ENCODE data around the gene LIMK2.

Gene LIMK2

DNA sequence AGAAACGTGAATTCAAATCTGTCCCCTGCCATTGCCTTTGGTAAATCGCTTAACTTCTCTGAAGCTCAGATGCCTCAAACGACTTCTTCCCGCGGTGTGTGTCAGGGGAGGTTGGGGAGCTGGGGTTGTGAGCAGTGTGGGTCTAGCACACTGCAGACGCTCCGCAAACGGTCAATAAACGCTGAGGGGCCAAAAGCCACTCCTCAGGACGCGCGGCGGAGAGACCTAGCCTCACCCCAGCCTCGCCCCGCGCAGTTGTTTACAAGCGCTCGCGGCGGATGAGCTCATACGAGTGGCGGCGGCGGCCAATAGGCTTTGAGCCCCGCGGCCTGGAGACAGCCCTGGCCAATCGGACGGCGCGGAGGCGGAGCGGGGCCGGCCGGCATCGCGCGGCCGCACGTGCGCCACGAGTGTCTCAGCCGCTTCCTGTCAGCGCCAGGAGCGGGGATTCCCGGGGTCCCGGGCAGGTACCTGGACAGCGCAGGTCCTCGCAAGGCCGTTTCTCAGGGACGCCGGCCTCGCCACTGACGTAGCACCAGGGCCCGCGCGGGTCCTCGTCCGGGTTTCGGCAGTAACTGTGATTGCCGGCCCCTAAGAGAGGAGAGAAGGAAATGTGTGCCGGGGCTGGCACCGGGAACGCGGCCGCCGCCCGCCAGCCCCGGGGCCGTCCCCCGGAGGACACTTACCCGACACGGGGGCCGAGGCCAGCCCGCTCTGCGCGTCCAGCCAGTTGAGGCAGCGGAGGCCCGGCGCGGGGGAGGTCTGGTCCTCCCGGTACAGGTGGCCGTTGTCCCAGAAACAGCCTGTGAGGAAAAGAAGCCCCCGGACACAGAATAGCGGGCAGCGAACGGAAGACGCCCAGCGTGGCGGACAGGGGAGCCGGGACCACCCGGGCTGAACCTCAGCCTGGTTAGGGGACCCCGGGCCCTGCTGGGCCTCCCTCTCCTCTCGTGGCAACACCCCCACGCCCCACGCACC is 78.7 kb downstream of the LIMK2 start:
- TF ChIP-seq, protein P1, sequence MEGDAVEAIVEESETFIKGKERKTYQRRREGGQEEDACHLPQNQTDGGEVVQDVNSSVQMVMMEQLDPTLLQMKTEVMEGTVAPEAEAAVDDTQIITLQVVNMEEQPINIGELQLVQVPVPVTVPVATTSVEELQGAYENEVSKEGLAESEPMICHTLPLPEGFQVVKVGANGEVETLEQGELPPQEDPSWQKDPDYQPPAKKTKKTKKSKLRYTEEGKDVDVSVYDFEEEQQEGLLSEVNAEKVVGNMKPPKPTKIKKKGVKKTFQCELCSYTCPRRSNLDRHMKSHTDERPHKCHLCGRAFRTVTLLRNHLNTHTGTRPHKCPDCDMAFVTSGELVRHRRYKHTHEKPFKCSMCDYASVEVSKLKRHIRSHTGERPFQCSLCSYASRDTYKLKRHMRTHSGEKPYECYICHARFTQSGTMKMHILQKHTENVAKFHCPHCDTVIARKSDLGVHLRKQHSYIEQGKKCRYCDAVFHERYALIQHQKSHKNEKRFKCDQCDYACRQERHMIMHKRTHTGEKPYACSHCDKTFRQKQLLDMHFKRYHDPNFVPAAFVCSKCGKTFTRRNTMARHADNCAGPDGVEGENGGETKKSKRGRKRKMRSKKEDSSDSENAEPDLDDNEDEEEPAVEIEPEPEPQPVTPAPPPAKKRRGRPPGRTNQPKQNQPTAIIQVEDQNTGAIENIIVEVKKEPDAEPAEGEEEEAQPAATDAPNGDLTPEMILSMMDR (conservative IDR thresholded peaks at IDR 0.05; ENCODE audit: low read depth, low read length), result no peak

DNA sequence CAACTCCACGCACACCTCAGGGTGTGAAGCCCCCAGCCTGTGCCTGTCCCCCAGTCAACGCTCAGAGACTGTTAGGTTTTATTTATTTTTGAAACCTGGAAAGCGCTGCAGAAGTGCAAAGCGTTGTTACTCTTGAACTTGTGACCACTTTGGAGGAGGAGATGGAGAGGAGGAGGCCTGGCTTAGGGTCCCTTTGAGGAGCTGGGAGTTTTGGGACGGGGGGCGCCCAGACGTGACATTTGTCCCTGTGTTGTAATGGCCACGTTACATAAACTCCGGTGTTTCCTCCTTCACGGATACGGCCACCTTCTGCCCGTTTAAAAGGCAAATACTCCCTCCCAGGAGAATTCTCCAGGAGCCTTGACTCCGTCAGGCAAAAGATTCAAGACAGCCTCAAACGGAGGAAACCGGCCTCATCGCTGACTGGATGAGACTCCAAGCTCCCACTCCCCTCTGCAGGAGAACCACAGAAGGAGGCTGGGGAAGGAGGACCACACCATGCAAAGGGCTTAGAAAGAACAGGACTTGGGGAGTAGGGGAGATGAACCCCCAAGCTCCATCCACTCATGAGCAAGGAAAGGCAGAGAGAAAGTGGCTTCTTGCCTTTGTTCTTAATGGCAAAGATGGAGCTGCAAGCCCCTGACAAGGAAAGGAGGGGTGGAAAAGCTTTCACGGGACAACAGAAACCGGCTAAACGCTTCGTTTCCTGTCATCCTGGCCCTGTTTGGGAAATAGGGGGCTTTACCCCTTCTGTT is 79.6 kb downstream of the LIMK2 start:
- peak overlapping the region; percentile 93 for H3K4me3 ChIP-seq (ENCODE audit: low read length)
- TF ChIP-seq, protein P1 (conservative IDR thresholded peaks at IDR 0.05; ENCODE audit: low read depth, low read length), result no peak
- DNase-seq (ENCODE audit: low read depth), result no peak

More for the DNA sequence above, 78.7 kb downstream of the LIMK2 start:
- DNase-seq (ENCODE audit: low read depth), result peak; percentile 77
- H3K4me3 ChIP-seq (ENCODE audit: low read length), result peak overlapping the region; percentile 93

DNA sequence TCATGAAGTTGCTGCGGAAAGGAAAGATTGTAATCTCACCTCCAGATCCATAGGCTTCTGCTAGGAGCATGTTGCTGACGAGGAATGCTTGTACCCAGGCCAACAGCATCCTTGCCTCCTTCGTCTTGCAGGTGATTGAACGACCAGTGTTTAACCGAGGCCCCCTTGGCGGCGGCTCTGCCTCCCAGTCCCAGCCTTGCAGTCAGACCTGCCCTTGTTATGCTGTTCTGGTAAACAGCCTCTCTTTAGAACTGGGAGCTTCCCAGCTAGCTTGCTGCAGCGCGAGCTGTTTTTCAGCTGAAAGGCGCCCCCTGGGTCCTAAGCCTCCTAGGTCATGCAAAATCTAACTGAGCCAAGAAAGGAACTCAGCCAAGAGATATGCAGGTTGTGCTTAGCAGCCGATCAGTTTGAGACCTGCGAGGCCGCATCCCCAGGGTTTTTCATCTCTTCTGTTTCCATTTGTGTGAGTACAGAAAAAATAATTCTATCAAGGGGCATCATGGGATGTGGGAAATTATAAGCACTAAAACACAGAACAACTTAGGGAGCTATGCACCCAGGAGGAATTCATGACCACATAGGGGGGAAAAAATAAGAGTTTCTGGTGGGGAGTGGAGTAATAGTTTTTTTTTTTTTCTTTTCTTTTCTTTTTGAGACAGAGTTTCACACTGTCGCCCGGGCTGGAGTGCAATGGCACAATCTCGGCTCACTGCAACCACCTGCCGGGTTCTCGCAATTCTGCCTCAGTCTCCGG is 80.3 kb downstream of the LIMK2 start, which contains the start of gene PIK3IP1:
TSS of gene PIK3IP1 (minus strand) at position 253 of the 754 bp plus-strand sequence. CDS start at position 109, 144 bp downstream.
- peak within 1 kb of the TSS; percentile 93 for H3K4me3 ChIP-seq (ENCODE audit: low read length)
- TF ChIP-seq, protein P1 (conservative IDR thresholded peaks at IDR 0.05; ENCODE audit: low read depth, low read length), result peak; percentile 62
- peak; percentile 86 for DNase-seq (ENCODE audit: low read depth)

DNA sequence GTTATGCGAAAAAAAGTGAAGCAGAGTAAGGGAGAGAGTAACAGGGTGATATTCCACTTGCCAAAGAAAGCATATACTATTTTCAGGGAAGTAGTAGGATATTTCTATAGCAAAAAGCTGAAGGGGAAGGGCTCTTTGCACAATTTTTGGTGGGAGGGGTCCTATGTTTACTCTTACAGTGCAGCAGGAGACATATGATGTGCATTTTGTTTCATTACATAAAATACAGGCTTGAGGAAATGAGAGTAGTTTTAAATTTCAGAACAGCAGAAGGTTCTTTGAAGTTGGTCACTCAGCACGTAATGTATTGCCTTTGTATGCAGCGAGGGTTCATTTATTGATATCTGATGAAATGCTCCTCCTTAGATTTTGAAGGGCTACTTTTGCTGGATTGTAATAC is 83.3 kb downstream of the LIMK2 start:
- DNase-seq (ENCODE audit: low read depth), result no peak
- TF ChIP-seq, protein P1 (conservative IDR thresholded peaks at IDR 0.05; ENCODE audit: low read depth, low read length), result no peak
- no peak overlapping the region for H3K4me3 ChIP-seq (ENCODE audit: low read length)

DNA sequence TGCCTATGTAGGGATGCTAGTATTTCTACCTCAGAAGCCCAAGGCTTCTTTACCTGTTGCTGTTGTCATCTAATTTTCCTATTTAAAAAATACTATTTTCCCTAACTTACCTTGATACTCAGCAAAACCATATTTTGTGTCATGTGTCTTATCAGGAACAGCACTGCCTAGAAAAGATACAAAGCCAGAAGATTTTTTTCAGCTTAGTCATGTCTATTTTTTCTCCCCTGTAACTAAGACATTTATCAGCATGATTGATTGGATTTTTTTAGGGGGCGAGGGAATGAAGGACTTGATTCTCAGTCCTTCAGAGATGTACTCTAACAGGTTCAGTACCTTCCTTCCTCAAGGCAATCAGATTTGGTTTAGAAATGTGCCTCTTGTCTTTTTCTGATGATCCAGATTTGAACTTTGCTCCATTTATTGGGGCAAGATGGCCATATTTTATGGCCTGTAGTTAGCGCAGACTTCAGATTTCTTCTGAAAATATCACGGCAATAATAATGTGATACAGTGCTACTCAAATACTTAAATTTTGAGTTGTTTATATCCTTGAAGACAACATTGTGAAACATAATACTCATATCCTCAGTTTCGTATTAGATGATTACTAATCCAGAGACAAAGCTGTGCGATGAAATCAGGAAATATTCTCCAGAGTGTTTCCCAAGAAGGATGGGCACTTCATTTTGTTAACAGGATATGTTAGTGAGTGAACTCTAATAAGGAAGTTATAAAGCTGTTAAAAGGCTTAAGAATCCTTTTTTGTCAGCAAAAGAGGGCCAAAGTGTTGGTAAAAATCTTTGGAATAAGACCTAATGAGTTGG is 83.9 kb downstream of the LIMK2 start:
- H3K4me3 ChIP-seq (ENCODE audit: low read length), result no peak overlapping the region
- DNase-seq (ENCODE audit: low read depth), result no peak
- TF ChIP-seq, protein P1 (conservative IDR thresholded peaks at IDR 0.05; ENCODE audit: low read depth, low read length), result no peak

DNA sequence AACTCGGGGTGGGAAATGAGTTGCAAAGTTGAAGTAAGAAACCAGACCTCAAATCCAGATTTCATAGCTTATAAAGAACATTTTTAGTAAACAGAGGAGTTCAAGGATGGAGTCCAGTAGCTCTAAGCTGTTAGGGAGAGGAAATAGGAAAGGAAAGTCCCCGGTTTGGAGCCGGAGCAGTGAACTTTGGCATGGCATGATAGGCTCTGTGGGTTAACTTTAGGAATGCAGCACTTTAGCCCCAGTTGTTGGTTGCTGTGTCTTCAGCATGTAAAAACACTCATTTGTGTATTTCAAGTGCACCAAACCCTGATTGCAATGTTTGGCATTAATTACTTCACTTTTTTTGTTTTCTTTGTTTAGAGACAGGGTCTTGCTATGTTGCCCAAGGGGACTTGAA is 88.8 kb downstream of the LIMK2 start:
- no peak for DNase-seq (ENCODE audit: low read depth)
- TF ChIP-seq, protein P1 (conservative IDR thresholded peaks at IDR 0.05; ENCODE audit: low read depth, low read length), result no peak
- no peak overlapping the region for H3K4me3 ChIP-seq (ENCODE audit: low read length)
